ENCODE results near the gene DCAF11. TPM values are rescaled to one million over a fixed set of nuclear protein-coding genes. Genes with fewer than 3 reads are reported as not detected.

DCAF11 gene
- total and polyA plus RNA-seq, 2 donors (not counting 1 experiment from before 2014, with no cell fraction given): 64.5 to 96.3 TPM

DNA sequence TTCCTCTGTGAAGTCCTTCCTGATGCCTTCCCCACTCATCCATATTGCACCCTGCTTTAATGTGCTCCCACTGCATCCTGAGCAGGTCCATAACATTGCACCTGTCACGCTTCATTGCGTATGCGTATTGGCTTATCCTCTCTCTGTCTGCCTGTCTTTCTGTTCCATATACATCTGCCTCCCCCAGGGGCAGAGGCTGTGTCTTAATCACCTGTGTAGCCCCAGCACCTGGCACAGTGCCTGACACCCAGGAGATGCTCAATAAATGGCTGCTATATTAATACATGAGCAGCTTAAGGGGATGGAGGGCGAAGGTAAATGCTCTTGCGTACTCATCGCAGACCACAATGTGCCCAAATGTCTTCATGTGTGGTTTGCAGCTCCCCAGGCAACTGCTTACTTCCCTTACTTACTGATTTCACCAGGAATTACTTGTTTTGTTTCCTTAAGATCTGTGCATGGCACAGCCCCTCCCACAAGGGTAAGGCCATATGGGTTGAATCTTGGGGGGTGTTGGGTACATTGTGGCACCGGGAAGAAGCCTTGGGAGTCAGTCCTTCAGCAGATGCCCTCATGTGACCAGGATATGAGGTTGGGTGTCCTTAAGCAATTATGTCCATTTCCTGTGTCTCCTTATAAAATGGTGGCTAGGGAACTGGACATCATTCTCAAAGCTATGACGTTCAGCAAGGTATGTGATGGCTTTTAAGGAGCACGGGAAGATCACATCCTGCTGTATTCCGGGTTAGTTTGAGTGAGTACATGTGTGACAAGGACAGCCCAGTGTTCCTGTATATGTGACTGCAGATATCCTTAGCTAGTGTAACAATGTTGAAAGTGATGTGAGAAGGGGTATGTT lies 44.1 kb upstream of the DCAF11 start:
- H3K27ac Mint-ChIP-seq: no peak overlapping the region
- no peaks in the 10 kb centered on the region for H3K36me3 ChIP-seq (replicated peaks in 1 of 2; ENCODE audit: control extremely low read depth in 1 of 2, control insufficient read depth in 1 of 2, extremely low read depth in 1 of 2, insufficient read depth in 2 of 2, low read length in 1 of 2)
- H3K9me3 ChIP-seq (ENCODE audit: control extremely low read depth in 1 of 3, control insufficient read depth in 2 of 3, insufficient read depth in 1 of 3, low read length in 2 of 3): no peaks in the 10 kb centered on the region
- peaks cover 6 to 8% of the 10 kb centered on the region in 2 donors for H3K4me1 ChIP-seq (ENCODE audit: control insufficient read depth in 2 of 2, insufficient read depth in 2 of 2, low read length in 2 of 2)
- H4K20me1 ChIP-seq (ENCODE audit: control insufficient read depth, insufficient read depth, low read length, poor library complexity, severe bottlenecking): no peaks in the 10 kb centered on the region
- ChIA-PET CTCF (interaction anchor here (1.3 to 1.5 kb wide), 3 partner anchors 18 to 38 kb away, joined by 3 to 5 read pairs (median 4); no protein-coding TSS in a partner anchor), POLR2A (interaction anchor here (0.6 kb wide), 1 partner anchor 1198 kb away, joined by 3 read pairs; no protein-coding TSS in a partner anchor)
- DNase-seq (no peak), ATAC-seq (ENCODE audit: low read depth) (no peak)
- H2AFZ ChIP-seq (ENCODE audit: insufficient read depth, low read depth, low read length, poor library complexity, severe bottlenecking): no peak overlapping the region
- no peak overlapping the region for H3K4me3 ChIP-seq (ENCODE audit: control extremely low read depth in 1 of 5, extremely low read depth in 1 of 5, insufficient read depth in 1 of 5, low read depth in 2 of 5, low read length in 4 of 5)
- no peaks in the 10 kb centered on the region for H3K9me3 Mint-ChIP-seq (ENCODE audit: insufficient read depth)
- H3K27me3 ChIP-seq (replicated peaks in 1 of 4; ENCODE audit: control extremely low read depth in 1 of 4, control insufficient read depth in 3 of 4, insufficient read depth in 4 of 4, low read length in 3 of 4): peaks cover 0 to 4% (median 0%) of the 10 kb centered on the region in 4 experiments
- WGBS (ENCODE audit: insufficient coverage): 93% methylated on average over 8 of the region's 10 CpGs
- no peak overlapping the region for H3K4me3 Mint-ChIP-seq
- H3K4me1 Mint-ChIP-seq: peaks cover 9% of the 10 kb centered on the region
- TF ChIP-seq EZH2 (IDR thresholded peaks at IDR 0.05; ENCODE audit: borderline replicate concordance, insufficient read depth, low read depth, low read length, poor library complexity, severe bottlenecking) (no peak), CTCF (IDR thresholded peaks at IDR 0.05) (no peak)
- H3K4me2 ChIP-seq (replicated peaks; ENCODE audit: low read depth, low read length, poor library complexity, severe bottlenecking): no peak overlapping the region
- no peaks in the 10 kb centered on the region for H3K79me2 ChIP-seq (ENCODE audit: control insufficient read depth, insufficient read depth, low read length)
- H3K27ac ChIP-seq (ENCODE audit: low read length in 2 of 2): no peak overlapping the region
- peaks cover 4% of the 10 kb centered on the region for H3K27me3 Mint-ChIP-seq
- intact Hi-C loops (cut with micrococcal nuclease): no loop called here
- H3K9ac ChIP-seq (ENCODE audit: low read length): no peak overlapping the region
